Right renal pelvis (tissue), 4 donors: ENCODE measurements around the gene UNKL. TPM values are rescaled to one million over a fixed set of nuclear protein-coding genes. Genes with fewer than 3 reads are reported as not detected.

Experiments
- DNase-seq, 4 donors: peaks; one replicate each; pipeline ENCODE4 v3.0.0-alpha.2; 2013; ENCODE audit warnings: low read depth in 4 of 4, low spot score in 3 of 4, missing footprints in 1 of 4
- polyA plus RNA-seq, 4 donors: library from polyadenylated mRNA; unstranded; fragments of 120-200 nt; gene quantifications; one replicate each; pipeline ENCODE4 v1.2.1, GENCODE V29; 2013; ENCODE audit not compliant: insufficient read length in 4 of 4

The UNKL gene, protein sequence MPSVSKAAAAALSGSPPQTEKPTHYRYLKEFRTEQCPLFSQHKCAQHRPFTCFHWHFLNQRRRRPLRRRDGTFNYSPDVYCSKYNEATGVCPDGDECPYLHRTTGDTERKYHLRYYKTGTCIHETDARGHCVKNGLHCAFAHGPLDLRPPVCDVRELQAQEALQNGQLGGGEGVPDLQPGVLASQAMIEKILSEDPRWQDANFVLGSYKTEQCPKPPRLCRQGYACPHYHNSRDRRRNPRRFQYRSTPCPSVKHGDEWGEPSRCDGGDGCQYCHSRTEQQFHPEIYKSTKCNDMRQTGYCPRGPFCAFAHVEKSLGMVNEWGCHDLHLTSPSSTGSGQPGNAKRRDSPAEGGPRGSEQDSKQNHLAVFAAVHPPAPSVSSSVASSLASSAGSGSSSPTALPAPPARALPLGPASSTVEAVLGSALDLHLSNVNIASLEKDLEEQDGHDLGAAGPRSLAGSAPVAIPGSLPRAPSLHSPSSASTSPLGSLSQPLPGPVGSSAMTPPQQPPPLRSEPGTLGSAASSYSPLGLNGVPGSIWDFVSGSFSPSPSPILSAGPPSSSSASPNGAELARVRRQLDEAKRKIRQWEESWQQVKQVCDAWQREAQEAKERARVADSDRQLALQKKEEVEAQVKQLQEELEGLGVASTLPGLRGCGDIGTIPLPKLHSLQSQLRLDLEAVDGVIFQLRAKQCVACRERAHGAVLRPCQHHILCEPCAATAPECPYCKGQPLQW
- 10 to 100 TPM; 14.2 to 21.1 (median 17.0) TPM for polyA plus RNA-seq

DNA sequence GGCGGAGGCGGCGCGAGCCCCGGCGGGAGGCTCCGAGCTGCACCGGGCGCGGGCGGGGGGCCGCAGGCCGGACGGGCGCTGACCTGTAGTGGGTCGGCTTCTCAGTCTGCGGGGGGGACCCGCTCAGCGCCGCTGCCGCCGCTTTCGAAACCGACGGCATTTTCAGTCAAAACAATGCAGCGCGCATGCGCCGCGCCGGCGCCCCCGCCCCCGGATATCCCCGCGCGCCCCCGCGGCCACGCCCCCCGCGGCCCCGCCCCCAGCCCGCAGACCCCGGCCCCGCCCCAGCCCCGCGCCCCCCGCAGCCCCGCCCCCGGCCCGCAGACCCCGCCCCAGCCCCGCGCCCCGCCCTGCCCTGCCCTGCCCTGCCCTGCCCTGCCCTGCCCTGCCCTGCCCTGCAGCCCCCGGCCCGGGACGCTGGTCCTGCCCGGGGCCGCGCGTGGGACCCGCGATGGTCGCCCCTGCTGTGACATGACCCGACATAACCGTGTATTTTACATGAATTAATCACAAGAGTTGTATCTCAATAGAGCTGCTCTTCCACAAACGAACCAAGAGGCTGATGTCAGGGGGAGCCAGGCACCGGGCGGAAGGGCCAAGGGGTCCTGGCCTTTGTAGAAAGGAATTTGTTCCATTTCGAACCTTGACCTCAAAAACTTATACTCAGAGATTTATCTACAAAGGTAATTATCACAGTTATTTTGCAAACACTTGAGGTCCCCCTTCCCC, at the start of gene UNKL:
Gene UNKL, minus strand, starts transcription at position 173 of the 729 bp plus-strand sequence. Its CDS starts 13 bp downstream, at position 160.
- no peak for DNase-seq

DNA sequence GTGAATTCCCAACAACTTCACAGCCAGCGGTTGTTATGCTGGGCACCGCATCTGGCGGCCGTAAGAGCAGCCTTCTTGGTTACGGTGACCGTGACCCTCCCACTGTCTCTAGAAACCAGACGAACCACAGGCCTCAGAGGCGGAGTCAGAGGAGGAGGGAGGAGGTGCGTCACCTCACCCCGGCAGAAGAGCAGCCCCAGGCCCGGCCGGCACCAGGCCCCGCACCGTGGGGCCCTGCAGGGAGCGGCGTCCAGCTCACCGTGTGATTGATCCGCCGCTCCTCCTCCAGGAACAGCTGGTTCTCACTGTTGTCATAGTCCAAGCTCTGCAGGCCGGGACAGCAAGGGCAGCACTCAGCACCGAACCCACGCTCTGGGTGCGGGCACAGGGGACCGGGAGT, 46.6 kb upstream of the UNKL start:
- DNase-seq, result no peak

DNA sequence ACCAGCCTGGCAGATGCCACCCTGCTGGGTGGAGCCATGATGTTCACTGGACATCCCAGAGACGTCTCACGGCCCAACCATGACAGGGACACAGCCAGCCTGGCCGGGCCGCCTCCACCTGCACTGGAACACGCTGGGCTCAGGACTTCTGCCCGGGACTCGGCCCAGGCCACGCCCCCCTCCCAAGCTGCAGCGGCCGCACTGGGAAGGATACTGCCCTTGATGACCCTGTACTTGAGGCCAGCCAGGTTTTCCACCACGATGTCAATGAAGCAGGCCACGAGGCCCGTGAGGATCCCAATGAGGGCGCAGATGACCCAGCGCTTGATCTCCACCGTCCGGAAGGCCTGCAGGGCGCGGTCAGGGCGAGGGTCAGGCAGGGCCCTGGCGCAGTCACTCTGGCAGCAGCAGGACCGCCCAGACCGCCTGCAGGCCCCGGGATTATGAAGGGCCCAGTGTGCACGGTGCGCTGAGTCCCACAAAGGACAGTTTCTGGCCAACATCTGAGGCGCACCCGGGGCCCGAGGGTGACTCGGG, 46.2 kb upstream of the UNKL start:
- DNase-seq, result no peak

DNA sequence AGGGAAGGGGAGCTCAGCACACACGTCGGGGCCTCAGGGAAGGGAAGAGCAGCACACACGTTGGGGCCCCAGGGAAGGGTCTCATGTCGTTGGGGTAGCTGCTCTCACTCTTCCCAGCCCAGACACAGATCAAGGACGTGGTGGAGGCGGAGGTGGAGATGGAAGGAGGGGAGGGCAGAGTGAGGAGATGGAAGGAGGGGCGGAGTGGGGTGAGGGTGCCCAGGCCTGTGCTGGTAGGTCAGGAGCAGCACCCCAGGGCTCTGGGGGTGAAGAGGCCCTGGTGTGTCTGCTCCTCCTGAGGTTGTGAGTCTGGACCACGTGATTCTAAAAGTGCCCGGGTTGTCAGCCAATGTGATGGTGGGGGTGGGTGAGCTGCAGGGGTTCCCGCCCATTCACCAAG, 45.5 kb upstream of the UNKL start:
- no peak for DNase-seq

DNA sequence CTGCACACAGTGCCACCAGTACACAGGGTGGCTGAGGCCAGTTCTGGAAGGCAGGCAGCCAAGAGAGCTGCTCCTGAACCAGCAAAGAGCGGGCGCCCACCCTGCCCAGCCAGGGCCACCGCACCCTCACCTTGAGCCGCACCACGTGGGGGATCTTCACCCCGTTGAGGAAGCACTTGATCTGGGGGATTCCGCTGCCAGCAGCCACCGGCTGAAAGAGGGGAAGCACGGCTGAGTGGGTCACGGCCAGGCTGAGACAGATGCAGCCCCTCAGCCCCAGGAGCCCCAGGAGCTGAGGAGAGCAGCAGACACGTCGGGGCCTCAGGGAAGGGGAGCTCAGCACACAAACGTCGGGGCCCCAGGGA, 44.5 kb upstream of the UNKL start:
- DNase-seq, result no peak

DNA sequence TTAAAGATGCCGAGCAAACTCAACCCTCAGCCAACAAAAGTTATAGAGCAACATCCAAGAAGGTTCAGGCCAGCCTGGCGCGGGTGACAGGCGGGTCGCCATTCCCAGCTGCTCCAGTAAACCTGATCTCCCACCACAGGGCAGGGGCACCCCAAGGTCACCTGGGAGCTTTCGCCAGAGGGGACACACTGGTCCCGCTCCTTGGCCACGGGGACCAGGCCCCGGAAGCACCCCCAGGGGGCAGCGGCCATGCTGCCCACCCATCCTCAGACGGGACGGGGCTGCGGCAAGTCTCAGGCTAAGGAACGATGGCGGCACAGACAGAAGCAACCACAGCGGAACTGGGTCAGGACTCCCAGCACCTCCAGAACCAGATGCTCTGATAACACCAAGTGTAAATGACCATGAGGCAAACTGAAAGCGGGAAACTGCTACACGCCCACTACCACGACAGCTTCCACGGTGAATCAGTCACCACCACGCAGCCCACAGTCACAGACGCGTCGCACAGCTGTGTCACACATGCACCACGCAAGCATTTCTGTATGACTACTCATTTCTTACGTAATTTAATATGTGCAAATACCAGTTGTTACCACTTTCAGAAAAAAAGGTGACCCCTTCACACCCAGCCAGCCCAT, 44.0 kb upstream of the UNKL start:
- no peak for DNase-seq

DNA sequence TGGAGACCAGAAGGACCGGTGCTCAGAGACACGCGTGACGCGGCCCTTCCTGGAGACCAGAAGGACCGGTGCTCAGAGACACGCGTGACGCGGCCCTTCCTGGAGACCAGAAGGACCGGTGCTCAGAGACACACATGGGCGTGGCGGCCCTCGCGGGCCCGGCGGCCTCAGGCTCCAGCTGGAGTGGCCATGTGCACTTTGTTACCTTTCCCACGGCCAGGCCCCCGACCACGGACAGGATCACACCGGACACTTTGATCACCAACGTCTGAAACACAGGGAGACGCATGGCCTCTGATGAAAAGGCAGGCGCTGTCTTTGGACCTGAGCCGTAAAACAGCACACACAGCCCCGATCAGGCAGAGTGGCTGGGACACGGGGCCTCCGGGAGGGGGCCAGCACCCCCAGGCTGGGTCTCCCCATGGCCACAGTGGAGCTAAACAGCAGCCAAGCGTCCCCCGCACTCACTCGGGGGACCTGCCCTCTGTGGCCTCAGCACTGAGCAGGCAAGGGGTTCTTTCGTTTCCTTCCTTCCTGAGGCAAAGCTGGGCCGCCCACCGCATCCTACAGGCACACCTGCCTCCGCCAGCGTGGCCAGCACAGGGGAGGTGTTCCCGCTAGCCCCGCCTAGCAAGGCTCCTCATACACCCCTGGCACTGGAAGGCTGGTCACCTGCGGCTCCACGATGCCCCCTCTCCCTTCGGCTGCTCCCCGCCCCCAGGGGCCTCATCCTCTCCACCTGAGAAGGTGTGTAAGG, 43.2 kb upstream of the UNKL start:
- DNase-seq, result no peak

DNA sequence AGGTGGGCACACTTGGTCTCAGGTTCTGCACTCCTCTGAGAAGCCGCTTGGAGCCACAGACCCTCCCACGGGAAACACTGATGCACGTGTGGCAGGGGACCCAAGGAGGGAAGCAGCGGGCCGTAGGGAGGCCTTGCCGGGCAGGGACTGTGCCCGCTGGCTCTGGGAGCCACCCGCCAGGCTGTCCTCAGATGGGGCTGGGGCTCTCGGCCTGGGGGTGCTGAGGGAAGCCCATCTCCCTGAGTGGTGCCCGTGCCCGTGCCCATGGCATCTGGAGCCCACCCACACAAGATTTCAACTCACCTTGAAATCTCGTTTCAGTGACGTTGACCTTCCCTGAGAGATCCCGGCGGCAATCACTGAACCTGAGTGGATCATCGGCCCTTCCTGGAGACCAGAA, 42.4 kb upstream of the UNKL start:
- DNase-seq, result no peak

DNA sequence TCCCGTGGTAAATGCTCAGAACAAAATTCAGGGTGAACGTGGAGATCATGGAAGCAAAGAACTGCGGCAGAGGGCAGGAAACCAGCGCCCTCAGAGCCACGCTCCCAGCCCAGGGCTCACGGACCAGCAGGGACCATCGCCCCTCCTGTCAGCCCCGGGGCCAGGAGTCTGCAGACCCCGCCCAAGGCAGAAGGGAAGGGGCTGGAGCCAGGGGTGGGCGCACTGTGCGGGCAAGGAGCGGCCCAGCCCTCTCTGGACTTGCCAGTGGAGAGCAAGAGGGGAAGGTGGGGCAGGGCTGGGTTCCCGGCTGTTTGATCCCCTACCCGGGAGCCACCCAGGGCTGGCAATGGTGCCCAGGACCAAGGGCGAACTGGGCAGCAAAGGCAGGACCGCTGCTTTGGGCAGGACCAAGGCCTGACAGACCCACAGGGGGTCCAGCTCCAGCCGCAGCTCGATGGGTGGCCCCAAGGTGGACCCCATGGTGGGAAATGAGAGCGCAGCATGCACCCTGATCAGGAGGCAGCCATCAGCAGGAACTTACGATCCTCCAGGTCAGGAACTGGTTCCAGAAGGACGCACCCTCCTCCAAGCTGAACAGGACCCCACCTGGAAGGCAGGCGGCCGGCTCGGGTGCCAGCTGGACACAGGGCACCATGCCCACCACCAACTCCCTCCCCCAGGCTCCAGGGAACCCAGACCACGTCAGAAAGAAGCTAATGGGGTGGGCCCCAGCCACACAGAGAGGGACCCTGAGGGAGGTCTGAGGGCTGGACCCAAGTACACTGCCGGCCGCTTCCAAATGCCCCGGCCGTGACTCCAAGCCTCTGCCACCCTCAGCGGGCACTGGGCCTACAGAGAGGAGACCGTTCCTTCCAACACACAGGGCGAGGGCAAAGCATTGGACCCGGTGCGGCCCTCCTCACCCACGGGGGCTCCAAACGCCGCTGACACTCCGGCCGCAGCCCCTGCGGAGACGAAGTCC, 41.0 kb upstream of the UNKL start:
- no peak for DNase-seq

DNA sequence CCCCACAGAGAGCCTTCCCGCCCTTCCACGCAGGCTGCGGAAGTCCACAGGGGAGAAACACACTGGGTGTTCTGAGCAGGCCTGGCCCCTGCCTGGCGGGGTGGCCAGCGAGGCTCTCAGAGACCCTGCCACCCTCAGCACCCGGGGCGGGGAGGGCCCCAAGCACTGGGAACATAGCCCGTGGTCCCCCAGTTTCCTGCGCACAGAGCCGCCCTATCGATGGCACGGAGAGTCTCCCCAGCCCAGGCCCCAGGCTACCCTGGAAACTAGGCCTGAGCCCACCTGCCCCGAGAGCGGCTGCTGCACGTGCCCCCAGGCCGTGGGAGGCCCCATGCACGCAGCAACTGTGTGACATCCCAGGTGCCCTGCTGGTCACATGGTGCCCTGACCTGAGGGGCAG, 40.1 kb upstream of the UNKL start:
- DNase-seq, result no peak

DNA sequence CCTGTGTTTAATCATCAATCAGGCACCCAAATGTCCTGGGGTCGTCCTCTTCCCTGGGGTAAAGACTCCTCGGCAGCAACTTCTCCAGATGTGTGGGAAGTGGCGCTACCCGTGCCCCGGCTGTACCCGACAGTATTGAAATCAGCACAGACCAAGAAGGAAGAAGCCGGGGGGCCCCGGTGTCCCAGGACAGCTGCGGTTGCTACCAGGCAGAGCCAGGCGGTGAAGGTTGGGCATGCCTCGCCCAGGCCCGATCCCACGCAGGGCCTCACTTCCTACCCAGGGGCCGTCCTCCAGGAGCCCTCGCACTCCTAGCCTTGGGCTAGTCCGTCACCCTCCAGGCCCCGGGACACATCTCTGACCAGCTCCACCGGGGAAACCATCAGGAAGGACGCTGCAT, 38.8 kb upstream of the UNKL start:
- no peak for DNase-seq

DNA sequence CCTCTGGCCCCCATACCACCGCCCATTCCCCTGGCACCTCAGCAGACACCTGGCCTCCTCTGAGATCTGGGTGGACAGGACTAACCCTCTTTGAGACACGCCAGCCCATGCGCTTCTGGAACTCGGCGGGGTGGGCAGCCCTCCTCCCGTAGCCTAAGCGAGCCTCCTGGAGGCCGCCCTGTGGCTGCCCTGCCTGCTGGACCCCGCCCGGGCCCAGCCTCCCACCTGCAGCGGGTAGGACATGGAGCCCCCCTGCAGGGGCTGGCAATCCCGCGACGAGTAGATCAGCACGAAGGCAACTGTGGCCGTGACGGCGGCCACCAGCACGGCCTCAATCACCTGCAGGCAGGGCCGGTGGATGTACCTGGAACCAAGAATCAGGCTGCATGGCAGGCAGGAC, 38.0 kb upstream of the UNKL start:
- no peak for DNase-seq

DNA sequence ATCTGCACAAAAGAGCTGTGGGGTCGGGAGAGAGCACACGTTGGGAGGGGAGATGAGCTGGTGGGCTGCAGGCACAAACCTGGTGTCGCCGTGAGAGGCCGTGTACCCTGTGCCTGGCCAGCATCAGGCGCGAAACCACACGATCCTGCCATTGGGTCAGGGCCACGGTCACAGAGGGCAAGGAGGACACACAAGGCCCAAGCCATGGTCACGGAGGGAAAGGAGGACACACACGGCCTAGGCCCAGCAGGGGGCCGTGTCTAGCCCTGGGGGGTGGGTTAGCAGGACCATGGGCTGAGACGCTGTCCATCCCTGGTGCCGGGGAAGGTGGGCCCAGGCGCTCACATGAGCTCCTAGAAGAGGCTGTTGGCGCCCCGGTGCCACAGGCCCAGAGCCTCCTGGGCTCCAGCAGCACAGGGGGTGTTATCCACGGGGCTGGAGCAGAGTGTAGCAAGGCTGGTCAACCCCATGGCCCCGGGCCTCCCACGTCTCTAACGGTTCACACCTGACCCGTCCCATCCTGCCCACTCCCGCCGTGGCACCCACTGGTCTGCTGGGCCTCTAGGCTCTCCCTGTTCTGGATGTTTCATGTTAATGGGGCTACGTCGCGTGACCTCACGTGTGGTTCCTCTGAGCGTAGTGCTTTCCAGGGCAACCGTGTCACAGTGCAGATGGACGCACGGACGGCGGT, 37.3 kb upstream of the UNKL start:
- no peak for DNase-seq

DNA sequence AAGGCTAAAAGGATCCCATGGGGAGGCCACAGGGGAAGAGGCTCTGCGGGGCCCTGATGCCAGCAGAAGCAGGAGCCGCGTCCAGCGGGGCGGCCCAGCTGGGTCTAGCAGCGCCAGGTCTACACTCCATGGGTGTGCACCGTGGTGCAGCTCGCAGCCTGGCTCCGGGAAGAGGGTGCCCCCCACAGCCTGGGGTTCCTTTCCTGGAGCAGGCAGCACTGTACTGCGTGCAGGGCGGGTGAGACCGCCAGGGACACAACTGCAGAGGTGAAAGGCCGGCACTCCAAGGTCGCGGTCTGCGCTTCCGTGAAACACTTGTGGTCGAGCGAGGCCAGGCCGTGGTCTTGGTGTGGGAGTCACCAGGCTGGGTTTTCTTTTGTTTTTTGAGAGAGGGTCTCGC, 36.3 kb upstream of the UNKL start:
- DNase-seq, result no peak

DNA sequence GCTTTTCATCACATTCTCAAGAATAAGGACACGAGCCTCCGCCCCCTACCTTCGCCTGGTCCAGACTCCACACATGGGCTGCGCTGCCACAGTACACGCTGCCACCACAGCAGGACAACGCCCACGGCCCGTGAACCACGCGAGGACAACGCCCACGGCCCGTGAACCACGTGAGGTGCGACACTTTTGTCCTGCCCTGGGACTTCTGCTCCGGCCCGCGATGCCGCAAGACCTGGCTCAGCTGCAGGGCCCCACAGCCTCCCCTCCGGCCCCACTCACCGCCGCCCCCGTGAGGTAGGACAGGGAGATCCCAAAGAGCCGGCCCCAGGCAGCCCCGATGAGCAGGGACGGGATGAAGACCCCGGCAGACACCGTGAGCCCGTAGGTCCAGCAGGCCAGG, 35.7 kb upstream of the UNKL start:
- DNase-seq, result no peak

DNA sequence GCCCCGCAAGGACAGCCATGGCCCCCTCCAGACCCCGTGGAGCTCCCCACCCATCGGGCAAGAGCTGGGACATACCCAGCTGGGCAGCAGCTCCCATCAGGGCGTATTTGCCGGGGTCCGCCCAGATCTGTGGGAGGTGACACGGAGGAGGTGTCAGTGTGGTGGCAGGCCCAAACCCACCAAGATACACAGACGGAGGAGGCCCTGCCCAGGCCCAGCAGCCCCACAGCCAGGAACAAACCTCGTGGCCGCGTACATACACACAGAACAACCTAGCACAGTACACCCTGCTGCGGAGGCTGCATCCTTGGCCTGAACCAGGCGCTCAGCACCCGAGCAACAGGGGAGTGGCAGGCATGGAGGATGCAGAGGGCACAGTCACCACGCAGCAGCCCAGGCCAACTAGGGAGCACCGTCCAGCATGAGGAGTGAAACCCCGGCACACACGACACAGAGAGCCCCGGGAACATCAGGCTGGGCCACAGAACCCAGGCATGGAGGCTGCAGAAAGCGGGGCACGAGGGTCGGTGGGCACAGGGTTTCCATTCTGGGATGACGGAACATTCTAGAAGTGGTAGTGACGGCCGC, 34.8 kb upstream of the UNKL start:
- no peak for DNase-seq

DNA sequence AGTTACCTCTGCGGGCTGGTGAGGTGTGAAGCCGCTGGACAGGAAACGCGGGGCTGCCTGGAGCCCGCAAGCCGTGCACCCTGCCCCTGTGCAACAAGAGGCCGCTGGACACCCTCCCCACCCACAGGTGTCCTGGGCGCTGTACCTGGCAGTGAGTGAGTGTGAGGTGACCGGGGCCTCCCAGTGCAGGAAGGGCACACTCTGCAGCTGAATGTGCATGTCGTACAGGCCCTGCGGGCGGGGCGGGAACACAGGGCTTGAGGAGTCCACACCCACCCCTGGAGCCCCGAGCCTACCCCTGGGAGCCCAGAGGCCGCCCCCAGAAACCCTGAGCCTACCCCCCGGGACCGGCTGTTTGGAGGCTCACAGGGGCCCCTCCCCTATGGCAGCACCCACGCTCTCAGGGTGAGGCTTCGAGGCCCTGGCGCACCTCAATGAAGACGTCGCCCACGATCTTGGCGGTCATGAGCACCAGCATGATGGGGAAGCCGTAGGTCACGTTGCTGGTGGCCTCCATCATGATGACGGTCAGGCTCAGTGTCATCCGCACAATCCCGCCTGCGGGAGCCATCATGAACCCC, 34.1 kb upstream of the UNKL start:
- DNase-seq, result no peak

DNA sequence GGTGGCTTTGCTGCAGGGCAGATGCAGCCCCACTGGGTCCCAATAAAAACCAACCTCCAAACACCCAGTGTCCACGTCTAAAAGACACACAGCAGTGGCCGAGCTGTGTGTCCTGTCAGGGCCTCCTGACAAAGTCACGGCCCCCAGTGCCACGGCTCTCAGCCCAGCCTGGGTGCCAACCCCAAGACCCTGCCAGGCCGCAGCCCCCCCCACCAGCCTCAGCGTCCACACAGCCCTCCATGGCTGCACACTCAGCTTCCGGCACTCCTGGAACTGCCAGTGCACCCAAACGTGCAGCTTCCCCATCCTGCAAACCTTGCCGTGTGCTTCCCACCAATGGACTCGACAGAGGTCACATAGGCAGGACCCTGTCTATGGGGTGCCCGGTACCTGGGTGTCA, 33.5 kb upstream of the UNKL start:
- no peak for DNase-seq
